H1 (cell line): ENCODE data around the gene RAB3C. TPM values are rescaled to one million over a fixed set of nuclear protein-coding genes. Genes with fewer than 3 reads are reported as not detected.

Experiments used
- CTCF ChIA-PET: fragments of 300-600 bp; sonication (Branson Sonifier 250); formaldehyde crosslinking; loops from one replicate; lab custom pipeline; 2021; ENCODE audit not compliant: partially characterized antibody; lab: Charles Lee
- POLR2A ChIA-PET: fragments of 300-600 bp; sonication (Branson Sonifier 250); formaldehyde crosslinking; loops from one replicate; lab custom pipeline; 2021; ENCODE audit warnings: inconsistent platforms; ENCODE audit not compliant: partially characterized antibody; lab: Charles Lee
- DNase-seq, 2 experiments: peaks; one replicate each; pipeline versions ENCODE4 v3.0.0 to v3.0.0-alpha.2; 2010 to 2022; ENCODE audit warnings: low spot score in 2 of 2, low read depth in 1 of 2, mixed read lengths in 1 of 2
- FAIRE-seq: peaks from 2 replicates; lab custom pipeline; 2011; peaks lifted over from hg19 to GRCh38; lab: Jason Lieb, UNC
- H2AFZ ChIP-seq: 2 replicates; pipeline ENCODE4 v1.8.1; 2012; ENCODE audit warnings: low read length, inconsistent platforms
- H2AK5ac ChIP-seq: 2 replicates; pipeline ENCODE4 v1.6.1; 2013; ENCODE audit warnings: low read depth, low read length
- H2BK120ac ChIP-seq: replicated peaks from 2 replicates; pipeline ENCODE3; 2013; ENCODE audit warnings: low read depth, low read length, inconsistent platforms
- H2BK12ac ChIP-seq: 2 replicates; pipeline ENCODE4 v1.6.1; 2013; ENCODE audit warnings: low read depth, low read length
- H2BK15ac ChIP-seq: 2 replicates; pipeline ENCODE4 v1.6.1; 2013; ENCODE audit warnings: low read length
- H2BK20ac ChIP-seq: 2 replicates; pipeline ENCODE4 v1.6.1; 2013; ENCODE audit warnings: low read length
- H2BK5ac ChIP-seq: 2 replicates; pipeline ENCODE4 v1.6.1; 2013; ENCODE audit warnings: low read depth, low read length
- H3K14ac ChIP-seq: 2 replicates; pipeline ENCODE4 v1.6.1; 2013; ENCODE audit warnings: inconsistent platforms; ENCODE audit not compliant: insufficient read length
- H3K18ac ChIP-seq: 2 replicates; pipeline ENCODE4 v1.6.1; 2013; ENCODE audit warnings: low read length; ENCODE audit errors: extremely low read depth
- H3K23ac ChIP-seq: 2 replicates; pipeline ENCODE4 v1.6.1; 2013; ENCODE audit warnings: inconsistent platforms; ENCODE audit not compliant: insufficient read length
- H3K23me2 ChIP-seq: 2 replicates; pipeline ENCODE4 v1.6.1; 2013; ENCODE audit warnings: low read depth, low read length
- H3K27ac ChIP-seq: 2 replicates; pipeline ENCODE4 v1.6.1; 2011; ENCODE audit warnings: low read depth, low read length, inconsistent platforms
- H3K27me3 ChIP-seq, 4 experiments: replicated peaks in 1 of 4; 1 replicate in 1 of 4; 2 replicates in 3 of 4; pipeline versions ENCODE4 v1.6.1 to v1.8.1; 2011 to 2013; ENCODE audit warnings: low read length in 3 of 4, mild to moderate bottlenecking in 3 of 4, inconsistent platforms in 2 of 4, mixed read lengths in 2 of 4, moderate library complexity in 1 of 4; ENCODE audit not compliant: control insufficient read depth in 3 of 4, insufficient read depth in 3 of 4; ENCODE audit errors: extremely low read depth in 1 of 4
- H3K36me3 ChIP-seq, 4 experiments: 2 replicates each; pipeline versions ENCODE4 v1.6.1 to v1.8.1; 2011 to 2013; ENCODE audit warnings: mild to moderate bottlenecking in 4 of 4, low read length in 3 of 4, moderate library complexity in 2 of 4, control low read depth in 1 of 4, inconsistent platforms in 1 of 4; ENCODE audit not compliant: insufficient read depth in 4 of 4, control insufficient read depth in 2 of 4
- H3K4ac ChIP-seq: replicated peaks from 2 replicates; pipeline ENCODE3; 2013; ENCODE audit warnings: low read length, low read depth, mixed read lengths, inconsistent platforms; ENCODE audit not compliant: insufficient read length
- H3K4me1 ChIP-seq, 4 experiments: replicated peaks in 1 of 4; 1 replicate in 1 of 4; 2 replicates in 3 of 4; pipeline versions ENCODE4 v1.6.1 to v1.8.1; 2011 to 2013; ENCODE audit warnings: low read length in 3 of 4, inconsistent platforms in 2 of 4, mixed read lengths in 1 of 4; ENCODE audit not compliant: insufficient read depth in 4 of 4, control insufficient read depth in 3 of 4
- H3K4me2 ChIP-seq, 2 experiments: 2 replicates each; pipeline versions ENCODE4 v1.6.1 to v1.8.1; 2011 to 2013; ENCODE audit warnings: low read depth in 2 of 2, low read length in 2 of 2, control low read depth in 1 of 2, inconsistent platforms in 1 of 2, mild to moderate bottlenecking in 1 of 2; ENCODE audit not compliant: insufficient read depth in 1 of 2
- H3K4me3 ChIP-seq, 4 experiments: fragments of 200-600, 300-600 bp in 1 of 4; sonication (generic), shearing (Covaris generic), sonication (Bioruptor Twin) in 1 of 4; 2 replicates each; pipeline versions ENCODE4 v1.5.1 to v1.8.1; 2011 to 2016; ENCODE audit warnings: low read length in 4 of 4, low read depth in 3 of 4, control low read depth in 2 of 4, inconsistent platforms in 2 of 4, mild to moderate bottlenecking in 2 of 4, mixed read lengths in 1 of 4, moderate library complexity in 1 of 4; ENCODE audit not compliant: insufficient read depth in 2 of 4; ENCODE audit errors: extremely low read depth in 1 of 4
- H3K56ac ChIP-seq: replicated peaks from 2 replicates; pipeline ENCODE3; 2013; ENCODE audit warnings: low read depth, mild to moderate bottlenecking, mixed read lengths, low read length, inconsistent platforms; ENCODE audit not compliant: insufficient read length
- H3K79me1 ChIP-seq: 2 replicates; pipeline ENCODE4 v1.6.1; 2013; ENCODE audit warnings: low read depth, low read length, control low read depth
- H3K79me2 ChIP-seq, 2 experiments: 2 replicates each; pipeline versions ENCODE4 v1.6.1 to v1.8.1; 2012 to 2013; ENCODE audit warnings: low read length in 2 of 2, mild to moderate bottlenecking in 2 of 2, inconsistent platforms in 1 of 2; ENCODE audit not compliant: insufficient read depth in 2 of 2, control insufficient read depth in 1 of 2
- H3K9ac ChIP-seq, 4 experiments: replicated peaks in 1 of 4; 1 replicate in 1 of 4; 2 replicates in 3 of 4; pipeline versions ENCODE4 v1.6.1 to v1.8.1; 2011 to 2013; ENCODE audit warnings: low read depth in 3 of 4, low read length in 3 of 4, control low read depth in 2 of 4, mild to moderate bottlenecking in 2 of 4, moderate library complexity in 2 of 4, inconsistent platforms in 1 of 4; ENCODE audit errors: extremely low read depth in 1 of 4
- H3K9me3 ChIP-seq, 2 experiments: 2 replicates each; pipeline versions ENCODE4 v1.6.1 to v1.8.1; 2012 to 2013; ENCODE audit warnings: mild to moderate bottlenecking in 2 of 2, moderate library complexity in 2 of 2, control low read depth in 1 of 2, inconsistent platforms in 1 of 2, low read depth in 1 of 2, low read length in 1 of 2, mixed read lengths in 1 of 2; ENCODE audit not compliant: insufficient read depth in 2 of 2
- H4K20me1 ChIP-seq, 2 experiments: replicated peaks in 1 of 2; 2 replicates each; pipeline versions ENCODE3 to v1.8.1; 2011 to 2013; ENCODE audit warnings: inconsistent platforms in 2 of 2, low read length in 2 of 2, mild to moderate bottlenecking in 1 of 2; ENCODE audit not compliant: insufficient read depth in 2 of 2, control insufficient read depth in 1 of 2
- H4K5ac ChIP-seq: 2 replicates; pipeline ENCODE4 v1.6.1; 2013; ENCODE audit warnings: low read length, low read depth, mixed read lengths, inconsistent platforms; ENCODE audit not compliant: insufficient read length
- H4K8ac ChIP-seq: 2 replicates; pipeline ENCODE4 v1.8.0; 2013; ENCODE audit warnings: mild to moderate bottlenecking, moderate library complexity, low read length, inconsistent platforms; ENCODE audit not compliant: insufficient read depth; ENCODE audit errors: extremely low read depth
- H4K91ac ChIP-seq: replicated peaks from 2 replicates; pipeline ENCODE3; 2013; ENCODE audit warnings: low read length, mixed read lengths, inconsistent platforms; ENCODE audit not compliant: insufficient read length
- ATF2 ChIP-seq: IDR thresholded peaks from 2 replicates; pipeline ENCODE4 v1.6.1; 2012; ENCODE audit warnings: low read length, inconsistent platforms
- BCL11A ChIP-seq, 2 experiments: IDR thresholded peaks; one replicate each; pipeline ENCODE4 v1.6.1; 2011; ENCODE audit warnings: low read depth in 2 of 2, low read length in 2 of 2, mild to moderate bottlenecking in 2 of 2
- CTCF ChIP-seq, 3 experiments: IDR thresholded peaks; 1 replicate in 2 of 3; 2 replicates in 1 of 3; pipeline versions ENCODE4 v1.5.1 to v1.6.1; 2011; ENCODE audit warnings: low read length in 3 of 3, mild to moderate bottlenecking in 3 of 3, inconsistent platforms in 2 of 3, low read depth in 1 of 3, moderate library complexity in 1 of 3; ENCODE audit not compliant: insufficient read depth in 1 of 3; ENCODE audit errors: control extremely low read depth in 1 of 3
- GTF2F1 ChIP-seq: IDR thresholded peaks from 2 replicates; pipeline ENCODE4 v1.6.1; 2012; ENCODE audit warnings: low read depth, low read length, improper control_type of control experiment, borderline replicate concordance
- KDM1A ChIP-seq: fragments of 200-600, 300-600 bp; sonication (generic); IDR thresholded peaks from 2 replicates; pipeline ENCODE4 v1.7.1; 2016; ENCODE audit warnings: mild to moderate bottlenecking, low read length, borderline replicate concordance
- RFX5 ChIP-seq: IDR thresholded peaks from 2 replicates; pipeline ENCODE4 v1.6.1; 2011; ENCODE audit warnings: low read depth, low read length, improper control_type of control experiment, borderline replicate concordance
- RXRA ChIP-seq: IDR thresholded peaks from 2 replicates; pipeline ENCODE4 v1.6.1; 2011; ENCODE audit warnings: low read depth, mild to moderate bottlenecking, low read length, moderate library complexity; ENCODE audit not compliant: insufficient read depth
- SRF ChIP-seq: IDR thresholded peaks from 2 replicates; pipeline ENCODE4 v1.6.1; 2011; ENCODE audit warnings: mild to moderate bottlenecking, low read depth, low read length, moderate library complexity
- TAF1 ChIP-seq: IDR thresholded peaks from 2 replicates; pipeline ENCODE4 v1.6.1; 2011; ENCODE audit warnings: mild to moderate bottlenecking, low read depth, low read length
- polyA plus RNA-seq, 7 experiments: library from polyadenylated mRNA; depleted of rRNA in 3 of 7; stranded (reverse) in 5 of 7; unstranded in 2 of 7; fragments of >200 nt in 5 of 7; fragments of 200-250 nt in 2 of 7; gene quantifications; 1 replicate in 5 of 7; 2 replicates in 1 of 7; 4 replicates in 1 of 7; pipeline versions ENCODE4 v1.2.1 to v1.2.3, GENCODE V29; 2011 to 2013; ENCODE audit warnings: missing spikeins in 2 of 7, mixed read lengths in 2 of 7
- total RNA-seq: library from RNA; stranded (reverse); fragmentation: NEBNext Ultra II Directional; extraction: Animal tissue kit (Norgen Biotek cat#: 25700); gene quantifications from 2 replicates; pipeline ENCODE4 v1.2.1, GENCODE V29; 2021

Gene RAB3C
- total and polyA plus RNA-seq, 2 of the 8 experiments (the other 6 are each of a cell fraction or from before 2014, with no cell fraction given): 14.7 to 18.3 TPM

GRCh38 chr5:58904737-58905136 lies 321.9 kb downstream of the RAB3C start (continued):
- TF ChIP-seq RXRA: no peak

DNA sequence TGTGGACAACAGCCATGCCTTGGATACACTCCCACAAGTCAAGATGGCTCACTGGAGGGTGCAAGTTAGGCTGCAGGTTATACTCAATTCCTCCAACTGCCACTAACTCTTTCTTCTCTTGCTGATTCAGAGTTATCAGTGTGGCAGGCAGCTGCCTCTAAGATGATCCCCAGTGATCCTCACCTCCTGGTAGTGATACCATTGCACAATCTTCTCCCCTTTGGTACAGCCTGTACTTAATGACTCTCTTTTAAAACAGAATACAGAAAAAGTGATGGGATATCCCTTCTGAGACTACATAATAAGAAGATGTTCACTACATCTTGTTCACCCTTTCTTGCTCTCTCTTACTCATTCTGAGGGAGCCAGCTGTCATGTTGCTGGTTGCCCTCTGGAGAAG lies 323.1 kb downstream of the RAB3C start:
- Histone ChIP-seq H3K36me3 (no peaks in the 10 kb centered on the region), H3K14ac (no peak overlapping the region), H4K91ac (no peak overlapping the region), H3K23me2 (no peaks in the 10 kb centered on the region), H3K9ac (no peak overlapping the region), H3K79me2 (no peaks in the 10 kb centered on the region), H3K27ac (no peak overlapping the region), H2AFZ (no peak overlapping the region), H4K5ac (no peak overlapping the region), H2BK15ac (no peak overlapping the region), H3K56ac (no peak overlapping the region), H3K4me2 (no peak overlapping the region), H4K20me1 (no peaks in the 10 kb centered on the region), H2BK20ac (no peak overlapping the region), H2AK5ac (no peak overlapping the region), H3K4me1 (no peaks in the 10 kb centered on the region), H2BK5ac (no peak overlapping the region), H3K4me3 (no peak overlapping the region), H3K18ac (no peak overlapping the region), H3K79me1 (no peaks in the 10 kb centered on the region), H2BK120ac (no peak overlapping the region), H3K27me3 (no peaks in the 10 kb centered on the region), H2BK12ac (no peak overlapping the region), H3K23ac (no peak overlapping the region), H3K9me3 (peaks cover 0 to 3% of the 10 kb centered on the region in 2 experiments; a peak in 1 of 4 replicates), H3K4ac (no peak overlapping the region), H4K8ac (no peak overlapping the region)
- FAIRE-seq (no peak), DNase-seq (no peak)
- ChIA-PET POLR2A (no interaction called here), CTCF (interaction anchor here (0.7 kb wide), 1 partner anchor 102 kb away, joined by 3 read pairs; no protein-coding TSS in a partner anchor)
- TF ChIP-seq RFX5 (no peak), SRF (no peak), KDM1A (no peak), BCL11A (IDR thresholded peaks at IDR 0.05; ENCODE audit: low read depth in 2 of 2, low read length in 2 of 2) (no peak), ATF2 (no peak), GTF2F1 (no peak), TAF1 (no peak), CTCF (IDR thresholded peaks at IDR 0.05; ENCODE audit: control extremely low read depth in 1 of 3, insufficient read depth in 1 of 3, low read depth in 1 of 3, low read length in 3 of 3) (no peak)
